GM19324 (cell line): ENCODE results near the gene DGLUCY.
"Not testable (repeated sequence)": the region's sequence is repeated elsewhere in the genome, so short reads cannot be mapped to it uniquely, and the experiment has no call there.

Experiments
- ATAC-seq: cut with Tn5 transposase; IDR thresholded peaks from one replicate; pipeline ENCODE4 v1.9.1; 2021; ENCODE audit warnings: mild to moderate bottlenecking, moderate library complexity; ENCODE audit not compliant: unreplicated experiment, low FRiP score

The DGLUCY gene

GRCh38 chr14:91252871-91253794 lies 139.3 kb downstream of the DGLUCY start:
- ATAC-seq = no peak

- ATAC-seq = no peak
Observed at GRCh38 chr14:91253795-91254323, 140.0 kb downstream of the DGLUCY start.

DNA sequence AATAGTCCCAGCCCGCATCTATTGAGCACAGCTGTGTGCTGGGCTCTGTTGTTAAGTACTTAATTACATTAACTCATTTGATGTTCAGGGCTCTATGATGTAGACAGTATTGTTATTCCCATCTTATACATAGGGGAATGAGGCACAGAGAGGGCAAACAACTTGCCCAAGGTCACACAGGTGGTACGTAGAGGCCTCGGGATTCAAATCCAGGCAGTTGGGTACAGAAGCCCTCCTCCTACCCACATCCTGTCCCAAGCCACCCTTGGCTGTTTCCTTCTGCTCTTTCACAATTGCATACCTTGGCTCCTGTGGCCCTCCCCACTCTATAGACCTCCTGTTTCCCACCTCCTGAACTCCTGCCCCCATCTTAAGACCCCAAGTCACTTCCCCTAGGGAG lies 140.6 kb downstream of the DGLUCY start:
- no peak for ATAC-seq

GRCh38 chr14:91255026-91255695 lies 141.3 kb downstream of the DGLUCY start:
- ATAC-seq = no peak

DNA sequence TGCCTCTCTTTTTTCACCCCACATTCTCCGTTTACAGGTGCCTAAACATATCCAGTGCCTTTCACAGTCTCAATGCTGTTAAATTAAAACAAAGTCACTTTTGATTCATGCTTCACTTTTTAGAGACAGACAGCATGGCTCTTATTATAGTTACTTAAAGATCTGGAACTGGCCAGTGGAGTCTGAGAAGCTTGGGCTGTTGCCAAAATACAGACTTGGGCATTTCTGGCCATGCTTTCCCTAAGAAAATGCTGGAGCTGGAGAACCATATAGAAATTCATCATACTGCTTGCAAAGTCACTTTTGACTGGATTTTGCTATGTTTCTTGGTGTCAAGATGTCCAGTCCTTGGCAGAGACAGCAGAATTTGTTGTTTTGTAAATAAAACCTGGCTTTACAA lies 142.8 kb downstream of the DGLUCY start:
- ATAC-seq = no peak

DNA sequence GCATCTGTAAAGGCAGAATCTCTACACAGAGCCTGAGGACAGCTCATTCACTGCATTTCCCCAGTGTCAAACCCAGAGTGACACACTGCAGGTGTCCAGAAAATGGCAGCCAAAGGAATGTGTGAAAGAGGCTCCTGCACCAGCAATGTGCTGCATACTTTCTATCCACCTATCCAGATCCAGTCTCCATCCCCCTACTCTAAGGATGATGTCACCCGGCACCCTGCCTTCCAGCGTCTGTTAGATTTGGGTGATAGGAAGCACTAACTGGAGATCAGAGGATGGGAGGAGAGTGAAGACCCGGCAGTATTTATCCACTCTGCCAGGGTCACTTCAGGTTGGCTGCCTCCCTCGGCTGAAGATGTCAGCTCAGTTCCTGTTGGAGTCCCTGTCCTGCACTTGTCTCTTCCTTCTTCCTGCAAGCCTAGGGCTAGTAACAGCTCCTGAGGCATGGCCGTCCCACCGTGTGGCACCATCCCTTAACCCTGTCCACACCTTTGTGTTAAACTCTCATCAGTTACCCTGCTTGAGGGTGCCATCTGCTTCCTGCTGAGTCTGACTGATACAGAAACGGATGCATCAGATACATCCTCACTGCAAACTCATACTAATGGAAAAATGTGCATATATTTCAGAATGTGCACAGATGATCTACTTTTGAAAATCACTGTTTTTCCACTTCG lies 143.6 kb downstream of the DGLUCY start:
- no peak for ATAC-seq

DNA sequence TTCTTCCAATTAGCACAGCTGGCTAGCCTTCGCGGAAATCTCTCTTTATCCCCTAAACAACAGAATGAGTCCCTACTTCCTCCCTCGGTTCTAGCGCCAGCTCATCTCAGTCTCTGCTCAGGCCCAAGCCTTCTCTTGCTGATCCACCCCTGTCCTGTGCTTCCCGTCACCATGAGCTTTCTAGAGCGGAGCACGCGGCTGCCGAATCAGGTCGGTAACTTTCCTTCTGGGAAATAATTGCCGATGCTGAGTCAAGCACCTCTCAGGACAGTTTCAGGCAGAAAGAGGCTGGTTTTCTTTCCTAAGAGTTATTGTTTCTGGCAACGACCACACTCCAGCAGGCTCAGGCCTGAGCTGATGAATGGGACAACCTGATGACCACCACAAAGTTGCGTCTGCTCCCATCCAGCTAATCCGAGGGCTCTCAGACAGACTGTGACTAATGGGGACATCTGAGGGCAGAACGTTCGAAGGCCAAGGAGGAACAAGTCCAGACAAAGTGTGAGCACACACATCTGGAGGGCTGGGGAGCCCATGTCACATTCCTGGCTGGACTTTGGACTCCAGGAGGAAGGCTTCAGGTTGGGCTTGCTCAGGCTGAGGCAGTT lies 144.2 kb downstream of the DGLUCY start:
- no peak for ATAC-seq

- no peak for ATAC-seq
Observed at GRCh38 chr14:91258876-91259275, 145.0 kb downstream of the DGLUCY start.

DNA sequence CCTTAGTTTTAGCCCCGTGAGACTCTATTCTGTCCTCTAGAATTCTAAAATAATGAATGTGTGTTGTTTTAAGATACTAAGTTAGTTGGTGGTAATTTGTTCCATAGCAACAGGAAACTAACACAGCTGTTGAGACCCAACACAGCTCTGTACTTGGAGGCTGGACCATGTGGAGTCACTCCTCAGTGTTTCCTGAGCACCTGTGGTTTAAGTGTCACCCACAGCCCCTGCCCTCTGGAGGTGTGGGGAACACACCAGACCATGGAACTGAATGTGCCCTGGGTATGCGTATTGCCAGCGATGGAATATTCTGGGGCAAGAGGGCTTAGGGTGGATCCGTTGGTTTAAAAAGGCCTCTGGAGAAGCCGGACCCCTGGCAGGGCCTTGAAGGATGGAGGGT lies 147.2 kb downstream of the DGLUCY start:
- ATAC-seq = no peak

DNA sequence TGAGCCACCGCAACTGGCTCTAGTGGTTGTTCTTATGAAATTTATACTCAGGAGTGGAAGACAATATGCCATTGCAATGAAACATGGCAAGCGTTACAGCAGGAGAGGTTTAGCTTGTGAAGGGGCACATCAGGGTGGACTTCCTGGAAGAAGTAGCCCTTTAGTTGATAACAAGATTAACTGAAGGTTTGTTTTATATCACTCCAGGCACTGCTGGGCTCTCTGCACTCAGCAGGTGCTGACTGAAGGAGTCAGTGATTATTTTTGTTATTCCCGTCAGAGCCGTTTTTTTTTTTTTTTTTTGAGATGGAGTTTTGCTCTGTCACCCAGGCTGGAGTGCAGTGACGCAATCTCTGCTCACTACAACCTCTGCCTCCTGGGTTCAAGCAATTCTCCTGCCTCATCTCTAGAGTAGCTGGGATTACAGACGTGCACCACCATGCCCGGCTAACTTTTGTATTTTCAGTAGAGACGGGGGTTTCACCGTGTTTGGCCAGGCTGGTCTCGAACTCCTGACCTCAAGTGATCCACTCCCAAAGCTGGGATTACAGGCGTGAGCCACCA lies 148.2 kb downstream of the DGLUCY start:
- ATAC-seq = no peak

DNA sequence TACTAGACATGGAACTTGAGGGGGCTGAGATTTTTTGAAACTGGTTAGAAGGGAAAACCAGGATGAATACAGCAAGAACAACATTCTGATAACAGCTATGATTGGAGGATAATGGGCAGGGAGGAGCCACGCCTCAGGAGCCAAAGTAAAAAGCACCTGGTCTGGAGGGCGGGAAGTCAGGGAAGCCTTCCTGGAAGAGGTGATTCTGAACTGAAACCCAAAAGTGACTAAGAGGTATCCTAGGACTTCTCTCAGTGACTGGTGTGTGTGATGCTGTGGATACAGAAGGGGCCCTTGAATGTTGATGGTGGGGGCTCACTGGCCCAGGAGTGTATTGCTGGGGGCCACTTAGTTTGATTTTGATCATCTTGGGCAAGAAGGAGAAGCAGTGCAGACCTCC lies 149.5 kb downstream of the DGLUCY start:
- ATAC-seq = no peak

- ATAC-seq = no peak
Observed at GRCh38 chr14:91264151-91265150, 150.6 kb downstream of the DGLUCY start.

- ATAC-seq = no peak
Observed at GRCh38 chr14:91265404-91265803, 151.5 kb downstream of the DGLUCY start.

GRCh38 chr14:91266276-91266675 lies 152.4 kb downstream of the DGLUCY start:
- not testable (repeated sequence) for ATAC-seq

DNA sequence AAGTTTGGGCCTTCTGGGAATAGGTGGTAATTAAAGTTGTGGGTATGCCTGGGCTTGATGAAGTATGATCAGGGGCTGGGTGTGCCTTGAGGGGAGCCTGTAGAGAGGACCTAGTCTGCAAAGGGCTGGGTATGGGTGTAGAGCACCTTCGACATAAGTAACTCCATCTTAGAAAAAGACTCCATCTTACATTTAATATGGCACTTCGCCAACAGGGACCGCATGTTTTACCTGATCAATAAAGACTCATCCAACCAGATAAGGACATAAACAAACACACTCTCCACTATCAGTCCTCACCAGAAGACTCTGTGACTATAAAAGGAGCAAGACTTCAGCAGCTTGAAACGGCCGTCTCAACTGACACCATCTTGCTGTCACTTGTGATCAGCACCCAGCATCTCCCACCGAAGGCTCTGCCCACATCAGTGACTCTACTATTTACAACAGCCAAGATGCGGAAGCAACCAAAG lies 154.1 kb downstream of the DGLUCY start:
- ATAC-seq = no peak

DNA sequence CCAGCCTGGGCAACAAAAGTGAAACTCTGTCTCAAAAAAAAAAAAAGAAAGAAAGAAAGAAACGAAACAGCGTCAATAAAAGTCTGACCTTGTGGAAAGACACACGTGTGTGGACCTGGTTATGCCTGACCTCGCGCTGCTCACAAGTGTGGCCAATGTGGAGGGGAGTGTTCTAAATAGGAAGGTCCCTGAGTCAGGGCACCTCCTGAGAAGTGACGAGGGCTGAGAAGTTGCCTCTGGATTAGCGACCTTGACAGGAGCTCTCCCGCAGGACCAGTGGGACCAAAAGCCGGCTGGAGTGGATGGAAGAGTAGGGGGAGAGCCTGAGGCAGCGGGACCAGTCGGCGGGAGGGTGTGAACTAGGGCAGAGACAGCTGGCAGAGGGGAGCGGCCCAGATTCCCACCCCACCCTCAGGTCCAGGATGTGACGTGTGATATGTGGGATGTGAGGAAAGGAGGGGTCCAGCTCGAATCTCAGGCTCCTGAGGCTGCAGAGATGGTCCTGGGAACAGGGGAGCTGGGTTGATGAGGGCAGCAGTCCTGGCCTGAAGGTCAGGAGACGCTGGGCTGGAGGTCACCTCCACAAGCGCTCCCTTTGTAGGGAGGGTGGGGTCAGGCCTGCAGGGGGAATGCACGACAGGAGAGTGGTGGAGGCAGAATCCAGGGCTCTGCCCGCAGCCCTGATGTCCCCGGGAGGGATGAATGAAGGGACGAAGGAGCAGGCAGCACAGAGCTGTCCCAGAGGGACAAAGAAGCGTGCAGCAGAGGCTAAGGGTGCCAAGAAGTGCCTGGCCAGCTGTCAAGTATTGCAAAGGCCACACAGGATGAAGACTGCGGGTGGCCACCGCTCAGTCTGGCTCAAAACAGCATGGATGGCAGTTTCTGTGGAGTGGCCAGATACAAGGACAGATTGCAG lies 155.5 kb downstream of the DGLUCY start:
- ATAC-seq = no peak

DNA sequence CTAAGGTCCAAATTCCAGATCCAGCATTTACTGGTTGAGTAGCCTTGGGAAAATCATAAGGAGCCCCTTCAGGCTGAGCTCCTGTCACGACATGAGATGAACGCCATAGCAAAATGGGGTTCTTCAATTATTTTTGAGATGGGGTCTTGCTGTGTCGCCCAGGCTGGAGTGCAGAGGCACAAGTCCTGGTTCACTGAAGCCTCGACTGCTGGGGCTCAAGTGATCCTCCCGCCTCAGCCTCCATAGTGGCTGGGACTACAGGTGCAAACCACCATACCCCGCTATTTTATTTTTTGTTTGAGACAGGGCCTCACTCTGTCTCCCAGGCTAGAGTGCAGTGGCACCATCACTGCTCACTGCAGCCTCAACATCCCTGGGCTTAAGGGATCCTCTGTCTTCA lies 156.3 kb downstream of the DGLUCY start:
- no peak for ATAC-seq

DNA sequence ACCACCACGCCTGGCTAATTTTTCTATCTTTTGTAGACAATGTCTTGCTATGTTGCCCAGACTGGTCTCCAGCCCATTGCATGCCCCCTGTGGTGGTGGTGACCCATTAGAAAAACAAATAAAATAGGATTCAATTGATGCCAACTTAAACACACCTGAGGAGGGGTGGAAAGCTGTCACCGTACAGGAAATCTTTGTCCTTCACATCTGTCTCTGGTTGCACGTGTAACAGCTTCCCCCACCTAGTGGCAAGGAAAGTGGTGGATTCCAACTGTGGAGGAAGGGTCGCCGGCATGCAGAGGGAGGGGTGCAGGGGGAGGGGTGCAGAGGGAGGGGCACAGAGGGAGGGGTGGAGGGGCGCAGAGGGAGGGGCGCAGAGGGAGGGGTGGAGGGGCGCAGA lies 156.7 kb downstream of the DGLUCY start:
- no peak for ATAC-seq
